DLD1 (cell line): Measurements from ENCODE around the gene UGT1A10.
"Not testable (repeated sequence)": the region's sequence is repeated elsewhere in the genome, so short reads cannot be mapped to it uniquely, and the experiment has no call there.

Source experiments
- in situ Hi-C: cut with HindIII; loops from 2 replicates; pipeline ENCODE4 v1.10.0; 2017; ENCODE audit warnings: low sequenced_read_pairs

Gene UGT1A10

DNA sequence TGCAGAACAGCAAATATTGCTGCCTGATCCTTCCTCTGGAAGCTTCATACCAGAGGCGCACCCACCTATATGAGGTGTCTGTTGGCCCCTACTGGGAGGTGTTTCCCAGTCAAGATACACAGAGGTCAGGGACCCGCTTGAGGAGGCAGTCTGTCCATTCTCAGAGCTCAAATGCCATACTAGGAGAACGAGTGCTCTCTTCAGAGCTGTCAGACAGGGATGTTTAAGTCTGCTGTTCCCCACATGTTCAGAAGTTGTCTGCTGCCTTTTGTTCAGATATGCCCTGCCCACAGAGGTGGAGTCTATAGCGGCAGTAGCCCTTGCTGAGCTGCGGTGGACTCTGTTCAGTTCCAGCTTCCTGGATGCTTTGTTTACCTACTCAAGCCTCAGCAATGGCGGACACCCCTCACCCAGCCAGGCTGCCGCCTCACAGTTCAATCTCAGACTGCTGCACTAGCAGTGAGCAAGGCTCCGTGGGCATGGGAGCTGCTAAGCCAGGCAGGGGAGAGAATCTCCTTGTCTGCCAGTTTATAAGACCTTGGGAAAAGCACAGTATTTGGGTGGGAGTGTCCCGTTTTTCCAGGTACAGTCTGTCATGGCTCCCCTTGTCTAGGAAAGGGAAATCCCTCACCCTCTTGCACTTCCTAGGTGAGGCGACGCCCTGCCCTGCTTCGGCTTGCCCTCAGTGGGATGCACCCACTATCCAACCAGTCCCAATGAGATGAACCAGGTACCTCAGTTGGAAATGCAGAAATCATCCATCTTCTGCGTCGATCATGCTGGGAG lies 100.8 kb downstream of the UGT1A10 start:
- in situ Hi-C loops, result not testable (repeated sequence)

DNA sequence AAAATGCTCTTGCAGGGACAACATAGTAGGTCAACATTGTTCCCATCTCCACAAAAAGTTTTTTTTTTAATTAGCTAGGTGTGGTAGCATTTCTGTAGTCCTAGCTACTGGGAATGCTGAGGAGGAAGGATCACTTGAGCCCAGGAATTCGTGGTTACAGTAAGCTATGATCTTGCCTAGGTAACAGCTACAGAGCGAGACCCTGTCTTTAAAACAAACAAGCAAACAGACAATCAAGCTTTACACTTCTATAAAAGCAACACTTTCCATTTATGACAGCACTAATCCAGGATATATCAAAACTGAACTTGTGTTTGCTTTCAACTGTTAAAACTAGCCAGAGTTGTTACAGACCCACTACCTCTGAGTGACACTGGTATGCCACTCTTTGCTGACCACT lies 104.6 kb downstream of the UGT1A10 start:
- in situ Hi-C loops, result no loop called here

DNA sequence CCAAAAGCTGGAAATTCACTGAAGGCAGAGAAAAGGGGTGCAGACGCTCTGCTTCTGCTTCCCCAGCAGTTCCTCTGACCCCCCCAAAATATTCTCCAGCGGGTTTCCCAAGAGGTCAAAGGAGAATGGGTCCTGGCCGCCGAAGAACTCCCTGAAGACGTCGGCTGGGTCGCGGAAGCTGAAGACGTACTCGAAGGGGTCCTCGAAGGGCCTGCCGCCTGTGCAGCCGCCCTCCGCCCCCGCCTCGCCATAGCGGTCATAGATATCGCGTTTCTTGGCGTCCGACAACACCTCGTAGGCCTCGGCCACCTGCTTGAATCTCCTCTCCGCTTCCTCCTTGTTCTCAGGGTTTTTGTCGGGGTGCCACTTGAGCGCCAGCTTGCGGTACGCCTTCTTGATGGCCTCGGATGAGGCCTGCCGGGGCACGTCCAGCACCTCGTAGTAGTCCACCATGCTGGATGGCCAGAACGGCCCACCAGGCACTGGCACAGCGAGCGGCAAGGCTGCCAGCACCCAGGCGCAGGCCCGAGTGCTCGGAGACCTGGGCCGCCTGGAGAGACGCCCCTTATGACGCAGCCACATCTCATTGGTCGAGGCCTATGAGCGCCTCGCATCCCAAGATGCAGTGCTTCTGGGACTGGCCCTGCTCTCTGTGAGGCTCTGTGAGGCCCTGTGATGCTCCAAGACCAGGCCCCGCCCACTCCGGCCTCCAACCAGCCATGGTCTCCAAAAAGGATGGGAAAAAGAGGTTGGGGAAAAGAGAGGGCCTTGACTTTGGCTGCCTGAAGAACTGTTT lies 107.4 kb downstream of the UGT1A10 start:
- in situ Hi-C loops, result no loop called here

DNA sequence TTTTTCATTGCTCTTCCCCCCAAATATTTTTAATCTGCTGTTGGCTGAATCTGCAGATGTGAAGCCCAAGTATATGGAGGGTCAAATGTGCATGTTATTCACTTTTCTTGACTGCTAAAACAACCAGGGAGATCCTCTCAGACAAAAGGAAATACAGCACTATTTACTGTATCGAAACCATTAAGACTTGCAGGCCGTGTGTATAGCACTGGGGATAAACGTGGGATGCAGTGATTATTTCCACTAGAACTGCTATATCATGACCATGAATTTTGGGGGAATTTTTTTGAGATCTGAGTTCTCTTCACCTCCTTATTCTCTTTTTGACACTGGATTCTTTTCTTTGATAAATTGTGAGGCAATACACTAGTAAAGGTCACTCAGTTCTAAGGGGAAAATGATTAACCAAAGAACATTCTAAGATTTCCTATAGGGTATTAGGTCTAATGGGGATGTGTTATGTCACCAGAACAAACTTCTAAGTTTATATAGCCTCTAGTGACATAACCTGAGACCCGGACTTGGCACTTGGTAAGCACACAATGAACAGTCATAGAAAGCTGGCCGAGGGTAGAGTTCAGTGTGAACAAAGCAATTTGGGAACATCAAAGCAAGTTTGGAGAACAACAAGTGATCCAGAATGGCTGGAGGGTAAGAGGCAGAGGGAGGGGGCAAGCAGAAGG lies 109.0 kb downstream of the UGT1A10 start:
- in situ Hi-C loops, result no loop called here

DNA sequence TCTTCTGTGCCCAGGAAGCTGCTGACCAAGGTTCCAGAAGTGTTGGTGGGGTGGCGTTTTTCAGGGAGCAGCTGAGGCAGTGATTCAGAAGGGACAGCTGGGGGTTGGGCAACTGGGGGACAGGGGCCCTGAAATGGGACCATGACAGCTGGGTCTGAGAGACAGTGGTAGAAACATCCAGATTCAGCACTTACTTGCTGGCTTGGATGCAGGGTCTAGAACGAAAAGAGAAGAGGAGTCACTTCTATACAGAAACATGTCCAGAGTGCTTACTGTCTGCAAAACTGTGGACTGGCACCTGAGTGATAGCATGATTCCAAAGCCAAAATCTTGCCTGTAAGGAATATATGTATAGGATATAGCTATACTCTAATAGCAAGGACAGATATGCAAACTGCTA lies 109.6 kb downstream of the UGT1A10 start:
- in situ Hi-C loops, result not testable (repeated sequence)

DNA sequence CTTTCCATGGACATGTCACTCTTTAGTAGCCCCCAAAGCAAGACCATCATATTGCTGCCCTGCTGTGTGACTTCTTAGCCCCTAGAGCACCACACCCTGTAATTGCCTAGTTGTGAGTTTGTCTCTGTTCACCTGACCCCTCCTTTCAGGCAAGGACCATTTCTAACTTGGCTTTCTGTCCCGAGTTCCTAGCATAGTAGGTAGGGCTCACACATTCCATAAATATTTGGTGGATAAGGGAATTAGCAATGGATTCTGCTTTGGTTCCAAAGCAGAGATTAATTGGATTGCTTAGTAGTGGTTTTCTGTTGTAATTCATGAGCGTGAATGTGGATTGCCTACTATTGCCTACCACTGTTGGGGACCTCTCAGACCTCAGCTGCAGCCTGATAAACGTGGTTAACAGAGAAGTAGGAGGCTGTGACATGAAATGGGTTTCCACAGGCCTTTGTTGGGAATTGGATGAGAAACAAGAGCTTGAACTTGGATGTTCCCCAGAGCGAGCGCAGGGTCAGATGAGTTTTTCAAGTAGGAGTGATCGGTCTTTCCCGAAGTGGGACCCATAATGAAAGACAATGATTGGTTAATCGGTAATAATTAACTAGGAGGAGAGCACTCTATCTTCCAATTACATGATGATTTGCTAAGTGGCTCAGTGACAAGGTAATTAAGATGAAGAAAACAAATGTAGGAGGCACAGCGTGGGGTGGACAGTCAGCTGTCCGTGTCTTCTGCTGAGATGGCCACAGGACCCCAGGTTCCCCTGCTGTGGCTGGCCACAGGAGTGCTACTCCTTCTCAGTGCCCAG lies 110.4 kb downstream of the UGT1A10 start:
- in situ Hi-C loops, result no loop called here

GRCh38 chr2:233747283-233747544 lies 111.0 kb downstream of the UGT1A10 start:
- in situ Hi-C loops, result no loop called here

DNA sequence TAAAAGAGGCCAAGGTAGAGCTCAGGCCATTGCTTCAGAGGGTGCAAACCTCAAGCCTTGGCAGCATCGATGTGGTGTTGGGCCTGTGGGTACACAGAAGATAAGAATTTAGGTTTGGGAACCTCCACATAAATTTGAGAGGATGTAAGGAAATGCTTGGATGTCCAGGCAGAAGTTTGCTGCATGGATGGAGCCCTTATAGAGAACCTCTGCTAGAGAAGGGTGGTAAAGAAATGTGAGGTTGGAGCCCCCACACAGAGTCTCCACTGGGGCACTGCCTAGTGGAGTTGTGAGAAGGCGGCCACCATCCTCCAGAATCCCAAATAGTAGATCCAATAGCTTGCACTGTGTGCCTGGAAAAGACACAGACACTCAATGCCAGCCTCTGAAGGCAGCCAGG lies 114.4 kb downstream of the UGT1A10 start:
- in situ Hi-C loops, result not testable (repeated sequence)

DNA sequence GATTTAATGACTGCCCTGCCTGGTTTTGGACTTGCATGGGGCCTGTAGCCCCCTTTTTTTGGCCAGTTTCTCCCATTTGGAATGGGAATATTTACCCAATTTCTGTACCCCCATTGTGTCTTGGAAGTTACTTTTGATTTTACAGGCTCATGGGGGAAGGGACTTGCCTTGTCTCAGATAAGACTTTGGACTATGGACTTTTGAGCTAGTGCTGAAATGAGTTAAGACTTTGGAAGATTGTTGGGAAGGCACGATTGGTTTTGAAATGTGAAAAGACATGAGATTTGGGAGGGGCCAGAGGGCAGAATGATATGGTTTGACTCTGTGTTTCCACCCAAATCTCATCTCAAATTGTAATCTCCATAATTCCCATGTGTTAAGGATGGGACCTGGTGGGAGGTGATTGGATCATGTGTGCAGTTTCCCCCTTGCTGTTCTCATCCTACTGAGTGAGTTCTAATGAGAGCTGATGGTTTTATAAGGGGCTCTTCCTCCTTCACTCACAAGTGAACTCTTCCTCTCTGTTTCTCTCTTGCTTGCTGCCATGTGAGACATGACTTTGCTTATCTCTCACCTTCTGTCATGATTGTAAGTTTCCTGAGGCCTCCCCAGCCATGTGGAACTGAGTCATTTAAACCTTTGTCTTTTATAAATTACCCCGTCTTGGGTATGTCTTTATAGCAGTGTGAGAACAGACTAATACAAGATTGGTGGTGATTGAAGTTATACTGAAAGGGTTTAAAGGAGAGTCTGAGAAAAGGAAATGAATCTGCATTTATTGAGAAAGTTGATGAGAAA lies 115.2 kb downstream of the UGT1A10 start:
- in situ Hi-C loops, result not testable (repeated sequence)

- in situ Hi-C loops, result no loop called here
These were observed 118.8 kb downstream of the UGT1A10 start for GRCh38 chr2:233754872-233755611.

DNA sequence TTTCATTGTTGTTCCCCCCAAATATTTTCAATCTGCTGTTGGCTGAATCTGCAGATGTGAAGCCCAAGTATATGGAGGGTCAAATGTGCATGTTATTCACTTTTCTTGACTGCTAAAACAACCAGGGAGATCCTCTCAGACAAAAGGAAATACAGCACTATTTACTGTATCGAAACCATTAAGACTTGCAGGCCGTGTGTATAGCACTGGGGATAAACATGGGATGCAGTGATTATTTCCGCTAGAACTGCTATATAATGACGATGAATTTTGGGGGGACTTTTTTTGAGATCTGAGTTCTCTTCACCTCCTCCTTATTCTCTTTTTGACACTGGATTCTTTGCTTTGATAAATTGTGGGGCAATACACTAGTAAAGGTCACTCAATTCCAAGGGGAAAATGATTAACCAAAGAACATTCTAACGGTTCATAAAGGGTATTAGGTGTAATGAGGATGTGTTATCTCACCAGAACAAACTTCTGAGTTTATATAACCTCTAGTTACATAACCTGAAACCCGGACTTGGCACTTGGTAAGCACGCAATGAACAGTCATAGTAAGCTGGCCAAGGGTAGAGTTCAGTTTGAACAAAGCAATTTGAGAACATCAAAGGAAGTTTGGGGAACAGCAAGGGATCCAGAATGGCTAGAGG lies 120.3 kb downstream of the UGT1A10 start:
- in situ Hi-C loops, result no loop called here

GRCh38 chr2:233758141-233758540 lies 121.9 kb downstream of the UGT1A10 start:
- in situ Hi-C loops, result no loop called here

DNA sequence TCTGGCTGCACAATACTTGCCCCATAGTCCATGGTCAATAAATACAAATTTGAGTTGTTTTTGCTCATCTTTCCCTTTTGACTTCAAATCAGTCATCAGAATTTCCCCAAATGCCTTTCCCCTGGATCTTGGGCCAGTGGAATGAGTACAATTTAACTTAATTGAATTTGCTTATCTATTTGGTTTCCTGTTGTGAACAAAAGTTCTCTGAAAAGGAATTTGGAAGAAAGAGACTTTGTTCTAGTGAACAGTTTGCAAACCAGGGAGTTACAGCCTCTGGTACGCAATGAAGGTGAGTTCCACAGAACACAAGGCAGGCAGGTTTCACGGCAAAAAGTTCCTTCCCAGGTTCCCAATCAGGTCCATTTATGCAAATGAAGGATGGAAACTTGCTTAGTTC lies 122.6 kb downstream of the UGT1A10 start:
- in situ Hi-C loops, result no loop called here

- in situ Hi-C loops, result no loop called here
These were observed 123.8 kb downstream of the UGT1A10 start, which contains the start of gene UGT1A1 for GRCh38 chr2:233760043-233760442. UGT1A1 (plus strand) TSS chr2:233760270; CDS start chr2:233760288, 18 bp downstream.

DNA sequence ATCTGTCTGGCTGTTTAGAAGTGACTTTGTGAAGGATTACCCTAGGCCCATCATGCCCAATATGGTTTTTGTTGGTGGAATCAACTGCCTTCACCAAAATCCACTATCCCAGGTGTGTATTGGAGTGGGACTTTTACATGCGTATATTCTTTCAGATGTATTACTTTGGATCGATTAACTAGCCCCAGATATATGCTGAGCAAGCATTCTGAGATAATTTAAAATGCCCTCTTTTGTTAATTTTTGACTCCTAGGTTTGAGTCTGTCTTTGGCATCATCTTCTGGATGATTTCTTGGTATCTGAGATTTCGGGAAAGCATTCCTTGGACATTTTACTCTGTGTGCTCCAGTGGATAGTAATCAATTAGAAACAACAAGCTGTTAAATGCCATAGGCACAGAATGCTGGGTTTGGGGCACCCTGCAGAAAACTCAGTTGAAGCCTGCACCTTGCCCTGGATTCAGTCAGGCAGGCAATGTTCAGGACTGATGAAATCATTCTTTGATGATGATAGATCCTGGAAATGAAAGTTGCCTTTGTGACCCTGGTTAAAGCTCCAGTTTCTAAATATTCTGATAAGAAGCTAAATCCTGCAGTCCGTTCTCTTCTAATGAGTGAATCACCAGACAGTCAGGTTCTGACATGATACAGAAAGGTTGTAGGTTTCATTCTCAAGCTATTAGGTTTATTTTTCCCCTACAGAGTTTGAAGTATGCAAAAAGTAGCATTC lies 125.0 kb downstream of the UGT1A10 start:
- in situ Hi-C loops, result no loop called here

- in situ Hi-C loops, result no loop called here
These were observed 128.0 kb downstream of the UGT1A10 start for GRCh38 chr2:233764264-233764663.

GRCh38 chr2:233764761-233765160 lies 128.5 kb downstream of the UGT1A10 start:
- in situ Hi-C loops, result no loop called here

GRCh38 chr2:233766416-233766815 lies 130.2 kb downstream of the UGT1A10 start:
- in situ Hi-C loops, result no loop called here
